GM23338 (cell line): Measurements from ENCODE around the gene SEC22B. TPM values are rescaled to one million over a fixed set of nuclear protein-coding genes. Genes with fewer than 3 reads are reported as not detected.
"Not testable (repeated sequence)": the region's sequence is repeated elsewhere in the genome, so short reads cannot be mapped to it uniquely, and the experiment has no call there.

Source experiments
- ATAC-seq: fragments of 200-7000 bp; cut with Tn5 transposase; 3 replicates; pipeline ENCODE4 v1.9.1; 2020
- DNase-seq: peaks from one replicate; pipeline ENCODE4 v3.0.0-alpha.2; 2015; ENCODE audit warnings: low spot score
- H2AFZ ChIP-seq: fragments of 200-600 bp; sonication (generic); 2 replicates; pipeline ENCODE4 v1.8.0; 2016; ENCODE audit warnings: antibody characterized with exemption, mild to moderate bottlenecking, moderate library complexity
- H3F3A ChIP-seq: fragments of 200-600 bp; sonication (generic); replicated peaks from 2 replicates; pipeline ENCODE4 v1.8.0; 2017; ENCODE audit warnings: antibody characterized with exemption, mixed run types, low read depth
- H3K27ac ChIP-seq: fragments of 200-600 bp; sonication (generic); 2 replicates; pipeline ENCODE4 v1.6.1; 2016; ENCODE audit warnings: low read depth
- H3K27me3 ChIP-seq: fragments of 200-600 bp; sonication (generic); 2 replicates; pipeline ENCODE4 v1.8.0; 2016; ENCODE audit warnings: mild to moderate bottlenecking, mixed run types, moderate library complexity; ENCODE audit not compliant: insufficient read depth
- H3K36me3 ChIP-seq: fragments of 200-600 bp; sonication (generic); 2 replicates; pipeline ENCODE4 v1.8.0; 2016; ENCODE audit warnings: mild to moderate bottlenecking; ENCODE audit not compliant: insufficient read depth
- H3K4me1 ChIP-seq: fragments of 200-600 bp; sonication (generic); 2 replicates; pipeline ENCODE4 v1.8.0; 2016; ENCODE audit warnings: mild to moderate bottlenecking, moderate library complexity; ENCODE audit not compliant: insufficient read depth
- H3K4me2 ChIP-seq: fragments of 200-600 bp; sonication (generic); 2 replicates; pipeline ENCODE4 v1.7.1; 2017; ENCODE audit warnings: mixed run types
- H3K4me3 ChIP-seq: fragments of 200-600 bp; sonication (generic); 2 replicates; pipeline ENCODE4 v1.6.1; 2016; ENCODE audit warnings: mixed run types
- H3K79me2 ChIP-seq: fragments of 200-600 bp; sonication (generic); replicated peaks from 2 replicates; pipeline ENCODE4 v1.8.0; 2017; ENCODE audit warnings: mild to moderate bottlenecking; ENCODE audit not compliant: insufficient read depth
- H3K9me2 ChIP-seq: fragments of 200-600 bp; sonication (generic); 2 replicates; pipeline ENCODE4 v1.8.0; 2017; ENCODE audit not compliant: insufficient read depth
- H4K20me1 ChIP-seq: fragments of 200-600 bp; sonication (generic); replicated peaks from 2 replicates; pipeline ENCODE4 v1.8.0; 2017; ENCODE audit warnings: mild to moderate bottlenecking; ENCODE audit not compliant: insufficient read depth
- H3K27ac Mint-ChIP-seq: 2 replicates; pipeline ENCODE4 v1.8.0; 2020; ENCODE audit warnings: inconsistent platforms, mild to moderate bottlenecking, moderate library complexity, mixed read lengths
- H3K27me3 Mint-ChIP-seq: 3 replicates; pipeline ENCODE4 v1.8.0; 2022; ENCODE audit warnings: low read depth, mild to moderate bottlenecking, moderate library complexity, mixed read lengths, inconsistent platforms; ENCODE audit not compliant: insufficient read depth, poor library complexity
- H3K36me3 Mint-ChIP-seq: 3 replicates; pipeline ENCODE4 v1.8.0; 2021; ENCODE audit warnings: low read depth, mild to moderate bottlenecking, inconsistent platforms, moderate library complexity, mixed read lengths
- H3K4me1 Mint-ChIP-seq: 3 replicates; pipeline ENCODE4 v1.8.0; 2020; ENCODE audit warnings: mild to moderate bottlenecking, inconsistent platforms, mixed read lengths
- H3K4me3 Mint-ChIP-seq: 3 replicates; pipeline ENCODE4 v1.8.0; 2021; ENCODE audit warnings: moderate library complexity, mild to moderate bottlenecking, inconsistent platforms, mixed read lengths
- H3K9me3 Mint-ChIP-seq: 3 replicates; pipeline ENCODE4 v1.8.0; 2020; ENCODE audit warnings: moderate library complexity, mild to moderate bottlenecking, inconsistent platforms, mixed read lengths
- CREB1 ChIP-seq: fragments of 250-450 bp; sonication (Bioruptor Pico); IDR thresholded peaks from 2 replicates; pipeline ENCODE4 v1.5.0; 2020; ENCODE audit warnings: low read depth, mild to moderate bottlenecking, moderate library complexity
- CTCF ChIP-seq, 2 experiments: fragments of 200-600 bp in 1 of 2; sonication (generic) in 1 of 2; conservative IDR thresholded peaks; 2 replicates each; pipeline versions ENCODE4 v1.5.1 to v1.6.1; 2016 to 2017; ENCODE audit warnings: antibody characterized with exemption in 2 of 2, low read depth in 2 of 2, mild to moderate bottlenecking in 2 of 2, moderate library complexity in 1 of 2
- ETS1 ChIP-seq: IDR thresholded peaks from 2 replicates; pipeline ENCODE4 v1.6.1; 2016; ENCODE audit warnings: antibody characterized with exemption
- JUNB ChIP-seq: IDR thresholded peaks from one replicate; pipeline ENCODE4 v1.6.1; 2016; ENCODE audit warnings: antibody characterized with exemption; ENCODE audit not compliant: unreplicated experiment
- NANOG ChIP-seq: IDR thresholded peaks from 2 replicates; pipeline ENCODE4 v1.6.1; 2016; ENCODE audit warnings: antibody characterized with exemption, borderline replicate concordance
- POLR2AphosphoS5 ChIP-seq: IDR thresholded peaks from 2 replicates; pipeline ENCODE4 v1.6.1; 2016; ENCODE audit warnings: antibody characterized with exemption, low read depth
- REST ChIP-seq: IDR thresholded peaks from one replicate; pipeline ENCODE4 v1.6.1; 2018; ENCODE audit warnings: antibody characterized with exemption; ENCODE audit not compliant: unreplicated experiment
- STAT1 ChIP-seq: IDR thresholded peaks from one replicate; pipeline ENCODE4 v1.6.1; 2016; ENCODE audit warnings: antibody characterized with exemption; ENCODE audit not compliant: unreplicated experiment
- ZNF114 ChIP-seq: fragments of 250-450 bp; sonication (Bioruptor Pico); IDR thresholded peaks from 2 replicates; pipeline ENCODE4 v1.5.0; 2020; ENCODE audit warnings: mild to moderate bottlenecking, moderate library complexity
- polyA plus RNA-seq: library from polyadenylated mRNA; unstranded; fragments of >200 nt; fragmentation: Nextera tagmentation; extraction: Ambion mirVana; gene quantifications from 2 replicates; pipeline ENCODE4 v1.2.1, GENCODE V29; 2016
- total RNA-seq: library from RNA; depleted of rRNA; stranded (reverse); fragments of >200 nt; shearing (Covaris generic); gene quantifications from 2 replicates; pipeline ENCODE4 v1.2.3, GENCODE V29; 2014

The SEC22B gene
- total and polyA plus RNA-seq, 2 experiments from 2014 or later = 14.2 to 17.6 TPM

- H3K4me1 Mint-ChIP-seq = peaks cover 14% of the 10 kb centered on the region
- not testable (repeated sequence) for H3K4me3 ChIP-seq, H3K9me3 Mint-ChIP-seq, H3F3A ChIP-seq, H3K4me3 Mint-ChIP-seq, H3K4me2 ChIP-seq, DNase-seq, H3K79me2 ChIP-seq, H3K27me3 ChIP-seq, H4K20me1 ChIP-seq, H3K27me3 Mint-ChIP-seq, H3K36me3 ChIP-seq, H3K36me3 Mint-ChIP-seq, H3K9me2 ChIP-seq, H2AFZ ChIP-seq, ATAC-seq, H3K27ac ChIP-seq, H3K27ac Mint-ChIP-seq
- peaks cover 12% of the 10 kb centered on the region for H3K4me1 ChIP-seq
These were observed 5.9 kb upstream of the SEC22B start for GRCh38 chr1:120182176-120182707.

GRCh38 chr1:120179811-120180690 is 3.7 kb upstream of the SEC22B start:
- DNase-seq = peak; percentile 41
- not testable (repeated sequence) for H3K27me3 ChIP-seq, H3F3A ChIP-seq, H3K79me2 ChIP-seq, H3K9me2 ChIP-seq, H3K36me3 ChIP-seq, H3K9me3 Mint-ChIP-seq, H4K20me1 ChIP-seq, H3K27me3 Mint-ChIP-seq, H3K36me3 Mint-ChIP-seq
- H3K4me1 ChIP-seq = peaks cover 12% of the 10 kb centered on the region
- Mint-ChIP-seq H3K4me1 (peaks cover 14% of the 10 kb centered on the region), H3K27ac (peak overlapping the region; percentile 93; the same call in 1 of the 2 replicates), H3K4me3 (peak overlapping the region; percentile 65)
- peak; percentile 71 for ATAC-seq
- H3K4me3 ChIP-seq = peak overlapping the region; percentile 42
- peak overlapping the region; percentile 93 for H2AFZ ChIP-seq
- H3K4me2 ChIP-seq = peak overlapping the region; percentile 72
- H3K27ac ChIP-seq = peak overlapping the region; percentile 94

- Histone ChIP-seq H3K27ac (peak overlapping the region; percentile 94), H3K36me3 (no peaks in the 10 kb centered on the region), H3K4me2 (peak overlapping the region; percentile 72), H2AFZ (peak overlapping the region; percentile 93), H4K20me1 (no peaks in the 10 kb centered on the region), H3K4me3 (peak overlapping the region; percentile 42), H3K27me3 (no peaks in the 10 kb centered on the region), H3F3A (0 out of 2 replicates have a peak, but pooled peaks cover 8% of the 10 kb centered on the region), H3K4me1 (peaks cover 12% of the 10 kb centered on the region), H3K79me2 (peaks cover 6% of the 10 kb centered on the region), H3K9me2 (no peaks in the 10 kb centered on the region)
- ATAC-seq (no peak), DNase-seq (peak; percentile 45)
- TF ChIP-seq POLR2AphosphoS5 (no peak), CTCF (conservative IDR thresholded peaks at IDR 0.05; ENCODE audit: low read depth in 2 of 2) (no peak), JUNB (no peak), ETS1 (no peak), NANOG (no peak), CREB1 (CRISPR knock-in tag) (no peak), REST (no peak), ZNF114 (no peak), STAT1 (no peak)
- H3K27ac Mint-ChIP-seq = peak overlapping the region; percentile 52; the same call in 1 of the 2 replicates
- no peaks in the 10 kb centered on the region for H3K9me3 Mint-ChIP-seq
- H3K4me1 Mint-ChIP-seq = peaks cover 14% of the 10 kb centered on the region
- H3K36me3 Mint-ChIP-seq = peaks cover 2% of the 10 kb centered on the region; the same call in 1 of the 3 replicates
- H3K4me3 Mint-ChIP-seq = peak overlapping the region; percentile 65; the same call in 2 of the 3 replicates
- H3K27me3 Mint-ChIP-seq = peaks cover 4% of the 10 kb centered on the region
These were observed 2.8 kb upstream of the SEC22B start for GRCh38 chr1:120178799-120179756.
